Stomach (tissue), 9 donors: ENCODE data around the gene USP46. TPM values are rescaled to one million over a fixed set of nuclear protein-coding genes. Genes with fewer than 3 reads are reported as not detected.

Experiments used
- DNase-seq, 2 donors: peaks; one replicate each; pipeline versions ENCODE4 v3.0.0 to v3.0.0-alpha.2; 2013 to 2019
- H3K27ac ChIP-seq, 5 donors: fragments of 200-600 bp in 4 of 5; sonication (generic) in 4 of 5; one replicate each; pipeline ENCODE4 v1.5.1; 2013 to 2019; ENCODE audit warnings: mild to moderate bottlenecking in 1 of 5, moderate library complexity in 1 of 5
- H3K27me3 ChIP-seq, 3 donors: fragments of 200-600 bp; sonication (generic); one replicate each; pipeline ENCODE4 v1.5.1; 2017 to 2019; ENCODE audit warnings: mixed run types in 1 of 3
- H3K36me3 ChIP-seq, 4 donors: fragments of 200-600 bp; sonication (generic); 1 replicate in 3 of 4; 2 replicates in 1 of 4; pipeline ENCODE4 v1.5.1; 2016 to 2019
- H3K4me1 ChIP-seq, 4 donors: fragments of 200-600 bp; sonication (generic); one replicate each; pipeline ENCODE4 v1.5.1; 2016 to 2019
- H3K4me3 ChIP-seq, 4 donors: fragments of 200-600 bp; sonication (generic) in 3 of 4; one replicate each; pipeline ENCODE4 v1.5.1; 2016 to 2019; ENCODE audit warnings: mild to moderate bottlenecking in 1 of 4
- H3K9me3 ChIP-seq, 4 donors: fragments of 200-600 bp; sonication (generic); one replicate each; pipeline ENCODE4 v1.5.1; 2016 to 2019
- CTCF ChIP-seq, 7 experiments: fragments of 450-650 bp in 4 of 7; fragments of 200-600 bp in 3 of 7; sonication (generic) in 3 of 7; IDR thresholded peaks; one replicate each; pipeline ENCODE4 v1.5.1; 2016 to 2019; ENCODE audit warnings: antibody characterized with exemption in 7 of 7, control low read depth in 2 of 7, mild to moderate bottlenecking in 1 of 7
- EP300 ChIP-seq: sonication (generic); formaldehyde crosslinking; IDR thresholded peaks from one replicate; pipeline ENCODE4 v1.6.1; 2017; ENCODE audit warnings: antibody characterized with exemption
- POLR2A ChIP-seq, 4 donors: fragments of 450-650 bp; IDR thresholded peaks; one replicate each; pipeline ENCODE4 v1.6.1; 2016; ENCODE audit warnings: antibody characterized with exemption in 4 of 4, control low read depth in 2 of 4, mild to moderate bottlenecking in 1 of 4, moderate library complexity in 1 of 4
- POLR2AphosphoS5 ChIP-seq, 3 donors: sonication (generic); formaldehyde crosslinking; IDR thresholded peaks; one replicate each; pipeline ENCODE4 v1.6.1; 2016; ENCODE audit warnings: antibody characterized with exemption in 3 of 3
- WGBS, 5 donors: extraction: QIAGEN DNeasy Blood & Tissue Kit in 3 of 5; methylation state at CpG; one replicate each; pipeline versions ENCODE4 v1.1.5 to v1.1.7; 2013 to 2018; 5-methylcytosine and 5-hydroxymethylcytosine counted together
- intact Hi-C: fragments of 100-400 bp; cut with DNase I; formaldehyde crosslinking; loops from one replicate; pipeline ENCODE4 v1.15.1; 2023; ENCODE audit warnings: low total_unique reads
- polyA plus RNA-seq, 3 donors: library from polyadenylated mRNA; stranded (reverse); fragments of 200-250 nt; gene quantifications; one replicate each; pipeline ENCODE4 v1.2.3, GENCODE V29; 2013
- total RNA-seq, 5 donors: library from RNA; depleted of rRNA; stranded (reverse); fragments of >200 nt; gene quantifications; one replicate each; pipeline versions ENCODE4 v1.1.0 to v1.2.3, GENCODE V29; 2014 to 2016
- donor health status: healthy with polysubstance abuse.
- donor health status: Bipolar disorder and iron deficiency.
- donor health status: healthy.

USP46 gene
- total and polyA plus RNA-seq, 8 donors, result 2.7 to 36.5 (median 7.0) TPM

GRCh38 chr4:52614241-52614640 lies 44.9 kb downstream of the USP46 start:
- WGBS, 5 donors, result 94 to 97% (median 95%) methylated on average over 1 of the region's 1 CpG
- H3K4me1 ChIP-seq, result peaks cover under 1 to 10% (median 9%) of the 10 kb centered on the region in 4 donors
- DNase-seq, result no peak
- H3K27me3 ChIP-seq, result no peaks in the 10 kb centered on the region
- H3K36me3 ChIP-seq, result peaks cover 0 to 17% (median 9%) of the 10 kb centered on the region in 4 donors
- no peak overlapping the region for H3K27ac ChIP-seq
- intact Hi-C loops, result no loop called here
- TF ChIP-seq POLR2A (IDR thresholded peaks at IDR 0.05), result no peak
- TF ChIP-seq EP300, result no peak
- TF ChIP-seq POLR2AphosphoS5 (IDR thresholded peaks at IDR 0.05), result no peak
- TF ChIP-seq CTCF (IDR thresholded peaks at IDR 0.05), result no peak
- no peak overlapping the region for H3K4me3 ChIP-seq
- no peaks in the 10 kb centered on the region for H3K9me3 ChIP-seq

- Histone ChIP-seq H3K4me3 (no peak overlapping the region), H3K4me1 (no peaks in the 10 kb centered on the region)
- intact Hi-C loops, result no loop called here
These were observed 46.8 kb downstream of the USP46 start for GRCh38 chr4:52612341-52612740.

GRCh38 chr4:52611030-52611555 lies 48.0 kb downstream of the USP46 start:
- intact Hi-C loops, result no loop called here
- H3K9me3 ChIP-seq, result no peaks in the 10 kb centered on the region
- no peak overlapping the region for H3K27ac ChIP-seq
- H3K36me3 ChIP-seq, result peaks cover 0 to 45% (median 37%) of the 10 kb centered on the region in 4 donors
- no peak for DNase-seq
- no peaks in the 10 kb centered on the region for H3K27me3 ChIP-seq
- 91 to 96% (median 94%) methylated on average over 6 of the region's 6 CpGs for WGBS, 5 donors
- TF ChIP-seq POLR2A (IDR thresholded peaks at IDR 0.05) (no peak), POLR2AphosphoS5 (IDR thresholded peaks at IDR 0.05) (no peak), CTCF (IDR thresholded peaks at IDR 0.05) (no peak), EP300 (no peak)
- H3K4me1 ChIP-seq, result no peaks in the 10 kb centered on the region
- H3K4me3 ChIP-seq, result no peak overlapping the region

More at GRCh38 chr4:52612341-52612740, 46.8 kb downstream of the USP46 start:
- Histone ChIP-seq H3K27ac (no peak overlapping the region), H3K9me3 (no peaks in the 10 kb centered on the region), H3K27me3 (no peaks in the 10 kb centered on the region), H3K36me3 (peaks cover 0 to 35% (median 25%) of the 10 kb centered on the region in 4 donors)
- WGBS, 5 donors, result 80 to 100% (median 100%) methylated on average over 1 of the region's 1 CpG
- no peak for DNase-seq
- TF ChIP-seq EP300, result no peak
- TF ChIP-seq POLR2AphosphoS5 (IDR thresholded peaks at IDR 0.05), result no peak
- no peak for TF ChIP-seq POLR2A (IDR thresholded peaks at IDR 0.05)
- TF ChIP-seq CTCF (IDR thresholded peaks at IDR 0.05), result no peak

GRCh38 chr4:52606726-52607125 lies 52.4 kb downstream of the USP46 start:
- Histone ChIP-seq H3K27ac (no peak overlapping the region), H3K4me1 (peaks cover 0 to 3% (median 0%) of the 10 kb centered on the region in 4 donors), H3K36me3 (peaks cover 0 to 63% (median 60%) of the 10 kb centered on the region in 4 donors), H3K4me3 (no peak overlapping the region), H3K9me3 (no peaks in the 10 kb centered on the region), H3K27me3 (no peaks in the 10 kb centered on the region)
- intact Hi-C loops, result no loop called here
- DNase-seq, result no peak
- TF ChIP-seq POLR2A (IDR thresholded peaks at IDR 0.05), result no peak
- no peak for TF ChIP-seq CTCF (IDR thresholded peaks at IDR 0.05)
- no peak for TF ChIP-seq EP300
- WGBS, 5 donors, result 78 to 96% (median 92%) methylated on average over 2 of the region's 2 CpGs
